GM21360 (cell line): ENCODE results near the gene SRCIN1.
"Not testable (repeated sequence)": the region's sequence is repeated elsewhere in the genome, so short reads cannot be mapped to it uniquely, and the experiment has no call there.

Source experiments
- ATAC-seq: cut with Tn5 transposase; IDR thresholded peaks from one replicate; pipeline ENCODE4 v1.9.1; 2021; ENCODE audit warnings: mild to moderate bottlenecking, moderate library complexity; ENCODE audit not compliant: unreplicated experiment

Gene SRCIN1

GRCh38 chr17:38511150-38512108, 94.3 kb downstream of the SRCIN1 start:
- no peak for ATAC-seq

- no peak for ATAC-seq
Measured at GRCh38 chr17:38510421-38511149, 95.2 kb downstream of the SRCIN1 start.

GRCh38 chr17:38509772-38510420, 95.9 kb downstream of the SRCIN1 start:
- no peak for ATAC-seq

GRCh38 chr17:38508954-38509771, 96.6 kb downstream of the SRCIN1 start:
- no peak for ATAC-seq

GRCh38 chr17:38508570-38508950, 97.2 kb downstream of the SRCIN1 start:
- ATAC-seq = no peak

- ATAC-seq = no peak
Measured at GRCh38 chr17:38507921-38508569, 97.7 kb downstream of the SRCIN1 start.

- no peak for ATAC-seq
Measured at GRCh38 chr17:38507436-38507835, 98.3 kb downstream of the SRCIN1 start.

- ATAC-seq = no peak
Measured at GRCh38 chr17:38504216-38504615, 101.5 kb downstream of the SRCIN1 start.

GRCh38 chr17:38503286-38503913, 102.4 kb downstream of the SRCIN1 start:
- not testable (repeated sequence) for ATAC-seq

GRCh38 chr17:38501718-38502117, 104.0 kb downstream of the SRCIN1 start:
- ATAC-seq = not testable (repeated sequence)

GRCh38 chr17:38499230-38499629, 106.5 kb downstream of the SRCIN1 start:
- ATAC-seq = not testable (repeated sequence)

GRCh38 chr17:38498353-38498752, 107.4 kb downstream of the SRCIN1 start:
- ATAC-seq = no peak

- not testable (repeated sequence) for ATAC-seq
Measured at GRCh38 chr17:38497656-38498055, 108.1 kb downstream of the SRCIN1 start.

GRCh38 chr17:38494152-38494551, 111.6 kb downstream of the SRCIN1 start:
- not testable (repeated sequence) for ATAC-seq

GRCh38 chr17:38492067-38493040, 113.4 kb downstream of the SRCIN1 start:
- not testable (repeated sequence) for ATAC-seq

GRCh38 chr17:38491346-38492066, 114.2 kb downstream of the SRCIN1 start:
- not testable (repeated sequence) for ATAC-seq

GRCh38 chr17:38489774-38490173, 116.0 kb downstream of the SRCIN1 start:
- not testable (repeated sequence) for ATAC-seq
